ENCODE measurements around the gene MCF2L.

- TF ChIP-seq CTCF (IDR thresholded peaks at IDR 0.05) (no peak), POLR2A (IDR thresholded peaks at IDR 0.05) (no peak)
Measured at GRCh38 chr13:112958127-112958989, 10.7 kb upstream of the MCF2L start.
